Left hindlimb (tissue), 1 donor: ENCODE data around the gene RYR2.

Experiments
- DNase-seq: peaks from one replicate; pipeline ENCODE4 v3.0.0-alpha.2; 2018

Gene RYR2

DNA sequence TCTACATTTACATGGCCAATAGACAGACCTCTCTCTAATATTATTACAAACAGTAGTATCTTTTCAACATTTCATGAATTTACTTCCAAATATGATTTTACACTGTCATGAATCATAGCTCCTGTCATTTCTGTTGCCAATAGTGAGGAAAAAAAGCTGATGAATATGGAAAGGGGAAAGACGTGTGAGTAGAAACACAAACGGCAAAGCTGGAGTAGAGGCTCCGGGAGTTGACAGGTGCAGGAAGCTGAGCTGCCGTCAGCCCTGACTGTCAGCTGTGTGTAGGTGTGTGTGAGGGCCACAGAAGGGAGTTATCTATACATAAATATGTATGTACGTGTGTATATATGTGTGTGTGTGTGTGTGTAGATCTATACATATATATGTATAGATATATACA is 431.9 kb downstream of the RYR2 start:
- no peak for DNase-seq

- no peak for DNase-seq
These were observed 436.1 kb downstream of the RYR2 start for GRCh38 chr1:237478082-237478481.

DNA sequence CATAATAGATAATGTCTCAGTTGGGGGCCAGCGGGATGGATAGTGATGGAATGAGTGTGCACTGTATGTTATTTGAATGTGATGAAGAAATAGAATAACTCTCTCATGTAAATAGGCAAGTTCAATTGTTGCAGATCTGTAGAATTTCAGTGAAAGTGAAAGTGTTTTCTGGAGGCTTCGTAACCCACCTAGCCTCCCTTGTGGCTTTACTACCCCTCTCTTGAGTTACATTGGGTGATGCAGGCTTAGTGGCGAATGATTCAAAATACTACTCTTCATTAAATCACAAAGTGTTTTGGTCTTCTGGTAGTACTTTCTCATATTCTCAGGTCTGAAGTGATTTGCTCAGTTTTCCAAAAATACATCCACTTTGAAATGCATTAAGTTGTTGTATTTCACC is 436.9 kb downstream of the RYR2 start:
- DNase-seq = no peak

DNA sequence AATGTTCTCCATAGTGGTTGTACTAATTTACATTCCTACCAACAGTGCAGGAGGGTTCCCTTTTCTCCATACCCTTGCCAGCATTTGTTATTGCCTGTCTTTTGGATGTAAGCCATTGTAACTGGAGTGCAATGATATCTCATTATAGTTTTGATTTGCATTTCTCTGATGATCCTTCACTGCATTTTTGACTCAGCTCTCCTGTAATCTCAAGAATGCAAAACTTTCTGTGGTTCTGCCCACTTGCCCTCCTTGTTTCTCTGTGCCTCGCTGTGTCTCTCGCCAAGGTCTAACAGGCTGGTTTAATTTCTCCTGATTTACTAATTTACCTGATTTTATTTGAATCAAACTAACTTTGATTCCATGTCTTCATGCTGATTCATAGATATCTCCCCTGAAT is 440.8 kb downstream of the RYR2 start:
- DNase-seq = no peak

DNA sequence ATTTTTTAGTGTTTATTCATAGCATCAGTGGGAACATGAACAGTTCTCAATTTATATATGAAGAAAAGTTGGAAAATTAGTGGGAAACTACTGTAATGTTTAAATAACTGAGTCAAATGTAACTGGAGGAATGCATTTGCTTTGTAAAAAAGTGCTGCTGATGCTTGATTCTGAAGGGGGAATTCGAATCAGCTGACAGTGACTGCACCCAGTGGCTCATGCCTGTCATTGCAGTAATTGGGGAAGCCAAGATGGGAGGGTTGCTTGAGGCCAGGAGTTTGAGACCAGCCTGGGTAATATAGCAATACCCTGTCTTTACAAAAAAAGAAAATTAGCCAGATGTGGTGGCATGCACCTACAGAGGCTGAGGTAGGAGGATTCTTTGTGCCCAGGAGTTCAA is 450.4 kb downstream of the RYR2 start:
- DNase-seq = no peak

DNA sequence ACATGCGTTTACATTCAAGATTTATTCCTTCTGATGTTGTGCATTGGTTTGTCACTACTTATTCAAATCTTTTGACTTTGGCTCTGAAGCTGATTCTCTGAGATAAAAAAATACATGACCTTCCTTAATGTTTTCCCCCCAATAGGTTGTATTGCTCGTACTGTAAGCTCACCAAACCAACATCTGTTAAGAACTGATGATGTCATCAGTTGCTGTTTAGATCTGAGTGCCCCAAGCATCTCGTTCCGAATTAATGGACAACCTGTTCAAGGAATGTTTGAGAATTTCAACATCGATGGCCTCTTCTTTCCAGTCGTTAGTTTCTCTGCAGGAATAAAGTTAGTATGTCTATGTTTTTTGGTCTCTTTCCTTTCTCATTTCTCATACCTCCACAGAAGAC is 458.6 kb downstream of the RYR2 start:
- DNase-seq = no peak

DNA sequence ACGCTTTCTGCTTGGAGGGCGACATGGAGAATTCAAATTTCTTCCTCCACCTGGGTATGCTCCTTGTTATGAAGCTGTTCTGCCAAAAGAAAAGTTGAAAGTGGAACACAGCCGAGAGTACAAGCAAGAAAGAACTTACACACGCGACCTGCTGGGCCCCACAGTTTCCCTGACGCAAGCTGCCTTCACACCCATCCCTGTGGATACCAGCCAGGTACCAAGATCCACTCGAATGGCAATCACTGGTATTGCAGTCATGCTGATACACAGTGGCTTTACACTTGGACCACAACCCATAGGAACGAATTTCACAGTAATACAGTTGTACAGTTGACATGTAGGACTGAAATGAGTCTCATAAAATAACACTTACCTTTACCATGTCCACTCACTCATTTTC is 461.3 kb downstream of the RYR2 start:
- DNase-seq = no peak

- DNase-seq = no peak
These were observed 465.0 kb downstream of the RYR2 start for GRCh38 chr1:237507005-237507404.

GRCh38 chr1:237509748-237510147 is 467.8 kb downstream of the RYR2 start:
- no peak for DNase-seq

DNA sequence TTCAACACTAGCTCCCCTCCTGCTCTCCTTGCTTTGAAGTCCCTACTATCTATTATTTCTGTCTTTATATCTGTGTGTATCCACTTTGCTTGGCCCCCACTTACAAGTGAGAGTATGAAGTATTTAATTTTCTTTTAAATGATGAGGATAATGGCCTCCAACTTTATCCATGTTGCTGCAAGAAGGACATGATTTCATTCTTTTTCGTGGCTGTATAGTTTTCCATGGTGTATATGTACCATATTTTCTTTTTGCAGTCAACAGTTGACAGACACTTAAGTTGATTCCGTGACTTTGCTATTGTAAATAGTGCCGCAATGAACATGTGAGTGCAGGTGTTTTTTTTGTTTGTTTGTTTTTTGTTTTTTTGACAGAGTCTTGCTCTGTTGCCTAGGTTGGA is 483.1 kb downstream of the RYR2 start:
- no peak for DNase-seq

DNA sequence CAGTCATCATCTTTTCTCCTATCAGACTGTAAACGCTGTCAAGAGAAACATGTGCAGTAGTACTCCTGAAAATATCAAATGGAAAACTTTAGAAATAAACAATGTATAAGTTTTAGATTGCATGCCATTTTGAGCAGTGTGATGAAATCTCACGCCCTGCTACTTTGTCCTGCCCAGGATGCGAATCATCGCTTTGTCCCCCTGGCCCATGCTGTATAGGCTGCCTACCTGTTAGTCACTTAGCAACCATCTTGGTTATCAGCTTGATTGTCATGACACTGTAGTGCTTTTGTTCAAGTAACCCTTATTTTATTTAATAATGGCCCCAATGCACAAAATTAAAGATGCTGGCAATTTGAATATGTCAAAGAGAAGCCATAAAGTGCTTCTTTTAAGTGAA is 485.8 kb downstream of the RYR2 start:
- no peak for DNase-seq

DNA sequence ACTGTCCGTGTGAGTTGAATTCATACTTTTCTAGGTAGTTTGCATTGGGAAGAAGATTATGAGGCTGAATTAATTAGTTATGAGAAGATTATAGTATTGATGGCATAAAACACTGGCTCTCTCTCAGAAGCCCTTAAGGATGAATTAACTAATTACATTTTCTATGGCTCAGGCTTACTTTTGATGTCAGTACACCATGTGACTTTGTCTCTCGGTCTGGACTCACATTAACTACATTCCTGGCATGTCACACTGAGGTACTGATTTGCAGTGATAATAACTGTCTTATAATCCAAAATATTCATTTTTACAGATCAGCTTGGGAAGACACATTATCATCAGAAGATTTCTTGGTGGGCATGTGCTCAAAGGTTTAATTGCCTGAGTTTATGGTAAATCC is 486.6 kb downstream of the RYR2 start:
- no peak for DNase-seq

DNA sequence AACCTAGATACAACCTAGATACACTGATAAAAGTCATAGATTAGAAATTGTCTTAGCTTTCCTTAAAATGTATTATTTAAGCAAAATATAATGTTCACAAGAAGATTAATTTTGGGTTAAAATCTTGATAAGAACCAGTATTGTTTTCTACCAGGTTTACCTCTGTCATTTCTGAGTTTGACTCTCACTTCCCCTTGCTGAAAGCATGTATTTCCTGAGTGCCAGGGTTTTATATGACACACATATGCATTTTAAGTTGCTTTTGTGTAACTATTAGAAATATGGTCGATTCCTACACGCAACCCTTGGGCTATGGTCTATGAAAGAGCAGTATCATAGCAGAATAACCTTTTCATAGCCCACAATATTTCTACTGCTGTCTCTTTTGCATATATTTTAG is 497.1 kb downstream of the RYR2 start:
- DNase-seq = no peak

DNA sequence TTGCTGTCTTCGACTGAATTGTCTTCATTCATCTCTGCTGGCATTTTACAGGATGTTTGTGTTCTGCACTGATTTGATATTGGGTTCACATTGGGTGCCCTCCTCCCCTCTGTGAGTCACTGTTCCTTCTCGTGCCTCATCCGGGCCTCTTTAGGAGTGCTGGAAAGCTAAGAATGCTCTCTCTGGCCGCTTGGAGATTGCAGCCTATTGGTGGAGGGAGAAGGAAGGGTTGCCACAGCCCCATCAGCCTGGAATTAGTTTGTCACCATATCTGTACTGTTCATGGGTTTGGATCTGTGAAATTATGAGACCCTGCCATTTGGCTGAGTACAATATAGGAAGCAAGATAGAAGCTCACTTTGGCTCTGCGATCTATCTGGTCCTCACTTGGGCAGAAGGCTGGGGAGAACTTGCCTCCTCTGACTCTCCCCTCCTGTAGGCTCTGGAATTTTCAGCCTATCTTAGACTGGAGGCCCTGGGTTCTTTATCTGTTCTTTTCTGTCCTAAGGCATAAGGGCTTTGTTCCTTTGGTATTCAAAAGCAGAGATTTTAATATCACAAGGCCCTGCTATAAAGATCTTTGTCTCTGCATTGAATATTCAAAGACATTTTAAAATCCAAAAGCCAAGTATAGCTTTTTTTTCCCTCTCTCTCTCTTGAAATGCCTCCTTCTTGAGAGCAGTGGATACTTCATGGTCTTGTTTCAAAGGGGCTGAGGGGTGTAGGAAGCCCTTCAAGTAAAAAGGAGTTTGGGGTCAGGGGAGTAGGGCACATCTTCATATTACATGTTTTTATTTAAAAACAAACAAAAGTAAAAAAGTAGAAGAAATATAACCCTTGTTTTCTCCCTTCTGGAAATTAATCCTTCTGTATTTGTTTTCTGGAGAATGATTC is 500.8 kb downstream of the RYR2 start:
- DNase-seq = no peak

DNA sequence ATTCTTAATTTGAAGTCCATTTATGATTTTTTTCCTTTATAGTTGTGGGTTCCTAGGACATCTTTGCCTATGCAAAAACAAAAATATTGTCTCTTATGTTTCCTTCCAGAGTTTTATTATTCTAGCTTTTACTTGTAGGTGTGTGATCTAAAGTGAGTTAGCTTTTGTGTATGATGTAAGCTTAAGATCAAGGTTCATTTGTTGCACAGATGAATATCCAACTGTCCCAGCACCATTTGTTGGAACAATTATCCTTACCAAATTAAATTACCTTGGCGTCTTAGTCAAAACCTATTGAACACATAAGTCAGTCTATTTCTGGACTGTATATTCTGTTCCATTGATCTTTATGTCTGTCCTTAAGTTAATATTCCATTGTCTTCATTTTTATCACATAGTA is 511.1 kb downstream of the RYR2 start:
- no peak for DNase-seq

DNA sequence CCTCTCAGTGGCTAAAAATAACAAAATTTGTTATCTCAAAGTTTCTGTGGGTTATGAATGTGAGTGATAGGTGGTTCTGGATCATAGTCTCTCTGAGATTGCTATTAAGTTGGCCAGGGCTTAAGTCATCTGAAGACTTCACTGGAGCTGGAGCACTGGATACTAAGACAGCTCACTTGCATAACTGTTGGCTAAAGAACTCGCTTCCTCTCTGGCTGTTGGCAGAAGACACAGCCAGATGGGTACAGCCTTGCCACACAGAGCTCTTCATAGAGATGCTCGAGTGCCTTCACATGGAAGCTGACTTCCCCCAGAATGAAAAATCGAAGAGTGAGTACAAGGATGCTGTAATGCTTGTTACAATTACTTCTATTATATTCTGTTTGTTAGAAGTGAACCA is 514.9 kb downstream of the RYR2 start:
- no peak for DNase-seq

DNA sequence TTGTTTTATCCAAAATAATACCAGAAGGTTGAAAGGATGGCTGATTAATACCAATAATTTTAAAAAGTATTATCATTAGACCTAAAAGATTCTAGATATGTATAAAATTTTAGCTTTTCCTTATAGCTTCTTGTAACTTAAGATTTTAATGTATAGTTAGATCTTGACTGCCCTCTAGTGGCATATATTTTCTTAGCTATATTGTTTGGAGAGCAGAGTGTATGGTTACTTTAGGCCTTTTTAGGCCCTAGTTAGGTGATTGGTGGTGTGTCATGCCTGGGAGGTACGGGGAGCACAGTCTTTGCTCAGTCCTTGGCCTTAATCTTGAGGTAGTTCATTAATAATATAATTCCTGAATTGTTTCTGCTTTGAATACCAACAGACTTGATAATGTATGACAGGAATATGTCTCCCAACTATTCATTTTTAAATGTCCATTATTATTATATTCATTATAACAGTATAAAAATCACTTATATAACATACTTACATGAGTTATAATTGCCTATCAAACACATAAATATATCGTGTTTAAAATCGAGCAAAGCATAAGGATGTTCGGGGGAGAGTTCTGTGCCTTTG is 520.3 kb downstream of the RYR2 start:
- no peak for DNase-seq

GRCh38 chr1:237565236-237565635 is 523.3 kb downstream of the RYR2 start:
- no peak for DNase-seq

GRCh38 chr1:237566581-237566980 is 524.6 kb downstream of the RYR2 start:
- DNase-seq = no peak

DNA sequence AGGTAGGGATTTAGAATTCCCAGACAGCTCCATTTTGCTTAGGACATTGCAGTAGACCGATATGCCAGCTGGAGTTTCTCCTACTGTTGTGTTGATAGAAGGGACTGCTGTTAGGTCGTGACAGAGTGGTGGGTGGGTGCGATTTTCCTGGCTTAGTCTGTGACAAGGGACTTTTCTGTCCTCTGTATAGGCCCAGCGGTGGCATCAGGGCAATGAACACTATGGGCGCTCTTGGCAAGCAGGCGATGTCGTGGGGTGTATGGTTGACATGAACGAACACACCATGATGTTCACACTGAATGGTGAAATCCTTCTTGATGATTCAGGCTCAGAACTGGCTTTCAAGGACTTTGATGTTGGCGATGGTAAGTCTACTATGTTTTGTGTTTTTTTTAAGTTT is 527.0 kb downstream of the RYR2 start:
- DNase-seq = no peak

DNA sequence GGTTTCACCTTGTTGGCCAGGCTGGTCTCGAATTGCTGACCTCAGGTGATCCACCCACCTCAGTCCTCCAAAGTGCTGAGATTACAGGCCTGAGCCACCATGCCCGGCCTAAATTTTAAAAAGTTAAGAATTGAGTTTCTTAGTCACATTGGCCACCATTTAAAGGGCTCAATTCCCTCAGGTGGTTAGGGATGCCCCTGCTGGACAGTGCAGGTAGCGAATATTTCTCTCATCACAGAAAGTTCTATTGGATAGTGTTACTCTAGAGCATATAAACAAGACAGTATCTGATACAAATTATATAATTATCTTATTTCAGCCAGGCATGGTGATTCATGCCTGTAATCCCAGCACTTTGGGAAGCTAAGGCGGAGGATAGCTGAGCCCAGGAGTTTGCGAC is 528.5 kb downstream of the RYR2 start:
- DNase-seq = no peak

DNA sequence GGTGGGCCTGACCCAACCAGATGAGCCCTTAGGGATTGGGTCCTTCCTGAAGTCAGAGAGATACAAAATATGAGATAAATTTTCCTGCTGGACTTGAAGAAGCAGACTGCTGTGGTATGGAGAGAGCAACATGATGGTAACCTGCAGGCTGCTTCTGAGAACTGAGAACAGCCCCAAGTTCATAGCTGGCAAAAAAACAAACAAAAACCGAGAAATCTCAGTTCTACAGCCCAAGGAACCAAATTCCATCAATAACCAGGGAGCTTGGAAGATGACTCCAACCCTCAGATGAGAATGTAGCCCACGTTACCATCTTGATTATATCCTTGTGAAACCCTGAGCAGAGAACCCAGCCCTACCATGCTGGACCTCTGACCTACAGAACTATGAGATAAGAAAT is 532.6 kb downstream of the RYR2 start:
- no peak for DNase-seq

- DNase-seq = no peak
These were observed 536.6 kb downstream of the RYR2 start for GRCh38 chr1:237578540-237578939.

GRCh38 chr1:237580726-237581125 is 538.7 kb downstream of the RYR2 start:
- DNase-seq = no peak

DNA sequence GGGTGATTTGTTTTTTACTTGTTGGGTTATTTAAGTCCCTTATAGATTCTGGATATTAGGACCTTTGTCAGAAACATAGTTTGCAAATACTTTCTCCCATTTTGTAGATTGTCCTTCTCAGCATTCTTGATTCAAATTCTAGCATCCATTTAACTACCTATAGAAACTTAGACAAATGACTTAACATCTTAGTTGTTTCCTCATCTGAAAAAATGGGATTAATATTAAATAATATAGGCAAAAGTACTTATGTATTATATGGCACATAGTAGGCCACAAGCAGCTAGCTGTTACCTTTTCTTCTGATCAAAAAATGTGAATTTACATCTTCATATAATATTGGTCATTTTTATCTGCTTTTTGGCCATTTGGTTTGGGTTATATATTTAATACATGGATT is 541.3 kb downstream of the RYR2 start:
- DNase-seq = no peak
